ENCODE data around the gene ALLC.

ALLC gene

DNA sequence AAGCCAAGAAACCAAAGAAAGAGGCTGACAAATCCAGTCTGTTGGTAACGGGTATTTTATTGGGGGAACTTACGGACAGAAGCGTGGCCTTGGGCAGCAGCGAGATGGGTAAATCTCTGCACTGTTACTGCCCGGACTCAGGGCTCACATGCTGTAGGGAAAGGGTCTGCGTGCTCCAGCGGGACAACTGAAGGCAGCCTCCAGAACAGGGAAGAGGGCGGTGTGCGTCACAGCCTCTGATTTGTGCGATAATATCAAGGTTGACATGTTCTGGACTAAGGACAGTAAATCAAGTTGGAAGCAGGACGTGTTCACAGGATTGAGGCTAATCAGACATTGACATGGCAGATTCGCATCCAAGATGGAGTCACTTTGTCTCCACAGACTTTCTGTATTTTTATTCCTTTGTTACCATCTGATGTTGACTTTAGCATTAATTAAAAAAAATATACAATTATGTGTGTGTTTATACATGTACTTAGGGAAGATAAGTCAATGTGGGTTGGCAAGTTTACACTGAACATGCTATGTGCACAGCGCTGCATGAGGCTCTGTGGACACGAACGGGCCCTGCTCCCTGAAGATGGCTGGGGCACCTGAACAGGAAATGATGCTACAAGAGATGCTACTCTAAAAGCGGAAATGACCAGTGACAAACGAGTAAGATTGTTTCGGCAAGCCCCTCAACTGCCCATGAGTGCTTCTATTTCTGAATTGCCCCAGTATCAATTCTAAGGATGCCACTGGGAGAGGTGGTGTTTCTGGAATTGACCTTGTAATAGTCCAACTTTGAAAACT, 22.7 kb downstream of the ALLC start:
- DNase-seq = no peak

DNA sequence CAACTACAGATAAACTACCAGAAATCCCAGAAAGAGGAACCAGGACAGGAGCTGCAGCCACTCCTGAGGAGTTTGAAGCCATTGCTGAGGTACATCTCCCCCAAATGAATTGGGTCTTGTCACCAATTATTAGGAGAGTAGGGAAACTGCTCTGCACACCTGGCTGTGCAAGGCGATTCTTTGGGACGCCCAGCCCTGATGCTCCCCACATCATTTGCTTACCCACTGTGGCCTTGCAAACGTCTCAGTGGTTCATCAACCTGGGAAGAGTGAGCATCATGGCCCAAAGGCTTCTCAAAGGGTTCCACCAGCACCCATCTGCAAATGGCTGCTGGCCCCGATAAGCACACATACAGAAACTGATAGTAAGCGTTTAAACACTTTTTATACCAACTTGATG, 23.6 kb downstream of the ALLC start:
- DNase-seq = no peak

DNA sequence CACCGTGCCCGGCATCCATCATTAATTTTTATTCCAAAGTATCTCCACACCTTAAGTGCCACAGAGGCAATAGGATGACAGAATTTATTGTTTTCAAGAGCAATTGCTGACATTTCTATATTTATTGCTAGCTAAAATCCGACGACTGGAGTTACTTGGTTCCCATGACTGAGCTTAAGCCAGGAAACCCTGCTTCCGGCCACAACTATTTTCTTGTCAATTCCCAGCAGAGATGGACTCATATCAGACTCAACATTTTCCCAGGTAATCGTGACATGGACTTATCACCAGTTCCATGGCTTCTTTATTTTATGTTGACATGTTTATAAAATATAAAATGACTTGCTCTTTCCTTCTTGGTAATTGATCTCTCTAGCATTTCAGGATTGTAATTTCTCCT, 24.8 kb downstream of the ALLC start:
- no peak for DNase-seq

DNA sequence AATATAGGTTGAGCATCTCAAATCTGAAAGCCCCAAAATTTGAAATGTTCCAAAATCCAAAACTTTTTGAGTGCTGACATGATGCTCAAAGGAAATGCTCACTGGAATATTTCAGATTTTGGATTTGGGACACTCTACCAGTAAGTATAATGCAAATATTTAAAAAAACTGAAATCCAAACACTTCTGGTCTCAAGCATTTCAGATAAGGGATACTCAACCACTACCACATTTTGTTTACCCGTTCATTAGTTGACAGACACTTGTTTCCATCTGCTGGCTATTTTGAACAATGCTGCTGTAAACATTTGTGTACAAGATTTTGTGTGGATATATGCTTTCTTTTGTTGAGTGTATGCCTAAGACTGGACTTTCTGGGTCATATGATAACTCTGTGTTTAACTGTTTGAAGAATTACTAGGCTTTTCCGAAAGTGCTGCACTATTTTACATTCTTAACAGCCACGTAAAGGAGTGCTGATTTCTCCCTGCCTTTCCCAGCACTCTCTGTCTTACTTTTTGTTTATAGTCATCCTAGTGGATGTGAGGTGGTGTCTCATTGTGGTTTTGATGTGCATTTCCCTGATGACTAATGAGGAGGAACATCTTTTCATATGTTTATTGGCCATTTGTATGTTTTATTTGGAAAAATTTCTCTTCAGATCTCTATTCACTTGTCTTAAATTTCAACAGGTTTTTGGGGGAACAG, 25.9 kb downstream of the ALLC start:
- no peak for DNase-seq

DNA sequence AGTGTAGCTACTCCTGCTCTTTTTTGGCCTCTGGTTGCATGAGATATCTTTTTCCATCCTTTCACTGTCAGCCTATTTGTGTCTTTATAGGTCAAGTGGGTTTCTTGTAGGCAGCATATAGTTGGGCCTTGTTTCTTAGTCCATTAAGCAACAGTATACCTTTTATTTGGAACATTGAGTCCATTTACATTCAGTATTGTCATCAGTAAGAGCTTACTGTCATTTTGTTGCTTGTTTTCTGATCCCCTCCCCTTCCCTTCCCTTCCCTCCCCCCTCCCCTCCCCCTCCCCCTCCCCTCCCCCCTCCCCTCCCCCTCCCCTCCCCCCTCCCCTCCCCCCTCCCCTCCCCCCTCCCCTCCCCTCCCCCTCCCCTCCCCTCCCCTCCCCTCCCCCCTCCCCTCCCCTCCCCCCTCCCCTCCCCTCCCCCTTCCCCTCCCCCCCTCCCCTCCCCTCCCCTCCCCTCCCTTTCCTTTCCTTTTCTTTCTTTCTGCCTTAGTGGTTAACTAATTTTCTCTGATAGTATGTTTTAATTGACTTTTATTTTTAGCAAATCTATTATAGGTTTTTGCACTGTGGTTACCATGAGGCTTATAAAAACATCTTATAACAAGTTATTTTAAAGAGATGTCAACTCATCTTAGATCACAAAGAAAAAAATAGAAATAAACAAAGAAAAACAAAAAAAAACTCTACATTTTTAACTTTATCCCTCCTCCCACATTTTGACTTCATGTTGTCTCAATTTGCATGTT, 32.2 kb downstream of the ALLC start:
- no peak for DNase-seq

- DNase-seq = no peak
These were observed 34.4 kb downstream of the ALLC start for GRCh38 chr2:3692375-3692774.

DNA sequence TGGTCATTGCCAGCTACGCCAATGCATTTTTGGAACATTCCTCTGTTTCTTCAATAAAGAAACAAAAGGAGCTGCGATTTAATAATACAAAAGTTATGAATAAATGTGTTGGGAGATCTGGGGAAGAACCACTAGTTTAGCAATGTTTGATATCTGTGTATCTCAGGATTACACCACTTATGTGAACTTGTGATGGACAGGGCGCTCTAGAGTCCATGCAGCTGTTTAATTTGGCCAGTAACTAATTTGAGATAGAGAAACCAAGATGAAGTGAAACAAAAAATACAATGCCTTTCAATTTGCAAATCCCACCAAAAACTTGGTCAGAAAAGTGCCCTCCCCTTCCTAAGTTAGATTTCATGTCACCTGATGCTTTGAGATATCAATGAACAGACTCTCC, 38.5 kb downstream of the ALLC start:
- DNase-seq = no peak

- DNase-seq = no peak
These were observed 43.1 kb downstream of the ALLC start for GRCh38 chr2:3701071-3701470.

DNA sequence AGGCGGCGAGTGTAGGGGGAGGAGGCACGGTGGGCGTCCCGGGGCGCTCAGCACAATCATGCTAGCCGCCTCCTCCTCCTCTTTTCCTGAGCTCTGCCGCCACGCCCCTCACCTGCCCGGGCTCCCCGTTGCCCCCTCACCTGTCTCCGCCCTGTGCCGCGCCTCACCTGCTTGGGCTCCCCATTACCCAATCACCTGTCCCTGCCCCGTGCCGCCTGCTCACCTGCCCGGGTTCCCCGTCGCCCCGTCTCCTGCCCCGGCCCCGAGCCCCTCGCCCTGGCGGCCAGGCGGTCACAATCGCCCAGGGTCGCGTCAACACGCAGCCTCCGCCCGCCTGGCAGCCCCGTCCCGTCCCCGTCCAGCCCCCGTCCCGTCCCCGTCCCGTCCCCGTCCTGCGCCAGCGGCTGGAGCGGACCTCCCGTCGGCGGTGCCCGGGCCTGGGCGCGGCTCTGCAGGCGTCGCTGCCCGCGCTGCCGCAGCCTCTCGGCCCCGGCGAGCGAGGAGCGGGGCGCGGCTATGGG, 45.3 kb downstream of the ALLC start, which contains the start of gene DCDC2C:
TSS of gene DCDC2C (plus strand) at position 340 of the 521 bp plus-strand sequence. CDS start at position 517, 177 bp downstream.
- DNase-seq = no peak

- no peak for DNase-seq
These were observed 45.9 kb downstream of the ALLC start for GRCh38 chr2:3703757-3704355.

- no peak for DNase-seq
These were observed 46.7 kb downstream of the ALLC start for GRCh38 chr2:3704692-3705091.

GRCh38 chr2:3705782-3706181, 47.8 kb downstream of the ALLC start:
- no peak for DNase-seq

- no peak for DNase-seq
These were observed 48.9 kb downstream of the ALLC start for GRCh38 chr2:3706892-3707291.

GRCh38 chr2:3708576-3708975, 50.6 kb downstream of the ALLC start:
- no peak for DNase-seq

DNA sequence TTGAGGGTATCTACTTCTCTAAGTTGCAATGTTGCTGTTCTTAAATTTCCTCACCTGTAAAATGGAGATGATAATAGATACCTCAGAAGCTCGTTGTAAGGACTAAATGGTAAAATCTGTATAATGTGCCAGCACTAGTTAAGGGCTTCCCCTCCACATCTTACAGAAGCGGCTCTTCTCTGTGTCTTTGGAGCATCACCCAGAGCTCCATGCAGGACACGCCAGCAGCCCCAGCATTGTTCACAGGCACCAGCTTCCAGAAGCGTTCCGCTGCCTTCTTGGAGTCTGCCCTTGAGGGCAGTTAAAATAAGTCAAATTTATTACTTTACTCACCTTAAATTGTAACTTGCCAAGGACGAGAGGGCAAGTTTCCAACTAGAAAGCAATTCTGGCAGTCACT, 51.2 kb downstream of the ALLC start:
- no peak for DNase-seq

- DNase-seq = no peak
These were observed 54.4 kb downstream of the ALLC start for GRCh38 chr2:3712424-3712823.

DNA sequence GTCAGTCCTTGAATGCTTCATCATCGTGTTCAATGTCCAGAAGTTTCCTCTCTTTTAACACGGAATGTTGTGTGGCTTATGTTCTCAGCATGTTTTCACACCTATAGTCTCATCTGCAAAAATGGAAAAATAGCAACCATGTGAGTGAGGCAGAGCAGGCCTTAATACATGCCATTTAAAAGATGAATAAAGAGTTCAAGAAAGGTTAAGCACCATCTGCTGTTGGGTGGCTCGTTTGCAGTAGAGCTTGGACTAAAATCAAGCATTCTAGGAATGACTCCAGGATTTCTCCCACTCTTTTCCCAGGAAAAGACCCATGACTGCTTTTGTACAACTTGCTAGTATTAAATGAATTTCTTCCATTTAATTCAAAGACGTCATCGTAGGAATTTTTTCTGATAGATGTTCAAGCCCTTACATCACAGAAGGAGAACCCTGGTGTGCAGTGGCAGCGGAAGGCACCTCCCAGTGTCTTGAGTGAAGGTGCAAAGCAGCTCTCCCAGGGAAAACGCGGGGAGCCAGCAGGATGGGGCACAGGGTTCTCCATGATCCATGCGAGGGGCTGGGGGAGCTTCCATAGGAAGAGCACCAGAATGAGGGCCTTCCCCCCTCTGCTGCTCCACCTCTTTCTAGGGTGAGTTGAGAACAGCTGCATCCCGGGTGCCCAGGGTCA, 55.0 kb downstream of the ALLC start:
- no peak for DNase-seq

DNA sequence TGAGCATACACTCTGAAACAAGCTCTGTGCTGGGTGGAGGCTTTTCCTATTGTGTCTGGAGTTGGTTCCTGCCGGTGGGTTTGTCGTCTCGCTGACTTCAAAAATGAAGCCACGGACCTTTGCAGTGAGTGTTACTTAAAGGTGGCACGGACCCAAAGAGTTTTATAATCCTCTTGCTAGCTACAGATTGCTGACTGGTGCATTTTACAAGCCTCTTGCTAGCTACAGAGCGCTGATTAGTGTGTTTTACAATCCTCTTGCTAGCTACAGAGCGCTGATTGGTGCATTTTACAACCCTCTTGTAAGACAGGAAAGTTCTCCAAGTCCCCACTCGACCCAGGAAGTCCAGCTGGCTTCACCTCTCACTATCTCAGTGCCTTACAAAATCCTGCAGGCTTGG, 60.7 kb downstream of the ALLC start:
- DNase-seq = no peak

GRCh38 chr2:3725002-3725401, 67.0 kb downstream of the ALLC start:
- no peak for DNase-seq

GRCh38 chr2:3725458-3726250, 67.7 kb downstream of the ALLC start:
- DNase-seq = no peak

DNA sequence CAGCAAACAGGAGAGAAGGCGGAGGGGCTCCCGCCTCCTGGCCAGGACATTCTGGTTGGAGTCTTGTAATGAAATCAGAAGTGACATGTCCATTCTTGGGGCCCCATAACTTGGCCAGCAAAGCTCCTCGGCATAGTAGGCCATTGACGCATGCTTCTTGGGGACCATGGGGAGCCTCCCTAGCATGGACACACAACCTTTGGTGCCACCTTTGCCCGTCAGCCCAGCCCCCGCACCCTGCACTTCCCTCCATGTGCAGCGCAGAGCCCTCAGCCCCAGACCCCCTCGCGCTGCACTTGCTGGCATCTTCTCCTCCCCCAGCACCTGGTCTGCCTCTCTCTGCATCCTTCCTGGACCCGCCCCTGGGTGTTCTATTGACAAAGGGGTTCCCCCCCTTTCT, 68.5 kb downstream of the ALLC start:
- DNase-seq = no peak

Data from cortex of kidney (tissue), 1 donor.